Activated CD4-positive, CD25-positive, alpha-beta regulatory T cell treated with anti-CD3 and anti-CD28 coated beads, Interleukin-2, amount 50 U/mL, for 24 hours (primary cell): ENCODE data around the gene ARF1.
A peak's percentile ranks its signal among the peaks of the same experiment; 100 is the strongest.

Source experiments
- ATAC-seq, 2 donors: fragments of 150-1000 bp; cut with Tn5 transposase; one replicate each; pipeline ENCODE4 v1.10.0; 2021; ENCODE audit warnings: mild to moderate bottlenecking in 1 of 2, moderate library complexity in 1 of 2

Gene ARF1

DNA sequence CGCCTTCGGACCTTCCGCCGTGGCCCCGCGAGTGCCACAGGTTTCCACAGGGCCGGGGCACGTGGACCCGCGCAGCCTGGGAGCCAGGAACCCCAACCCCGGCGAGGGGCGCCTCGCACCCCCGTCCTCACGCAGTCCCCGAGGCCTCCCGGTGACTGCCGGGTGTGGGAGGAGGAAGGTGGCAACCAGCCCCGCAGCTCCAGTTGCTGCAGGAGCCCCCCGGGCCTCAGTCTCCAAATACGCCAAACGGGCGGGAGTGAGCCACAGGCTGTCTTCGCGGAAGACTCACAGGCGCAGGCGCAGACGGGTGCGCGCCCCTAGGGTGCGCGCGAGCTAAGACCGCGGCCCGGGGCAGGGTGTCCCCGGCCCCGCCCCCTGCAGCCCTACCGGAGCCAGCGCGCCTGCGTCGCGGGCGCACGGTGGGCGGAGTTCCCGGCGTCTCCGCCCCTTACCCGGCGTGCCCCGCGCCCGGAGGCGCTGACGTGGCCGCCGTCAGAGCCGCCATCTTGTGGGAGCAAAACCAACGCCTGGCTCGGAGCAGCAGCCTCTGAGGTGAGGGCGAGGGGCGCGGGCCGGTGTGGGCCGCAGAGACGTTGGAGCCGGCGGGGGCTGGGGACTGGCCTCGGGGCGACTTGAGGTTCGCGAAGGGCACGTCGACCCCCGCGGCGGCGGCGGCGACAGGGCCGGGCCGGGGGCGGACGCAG lies at the start of gene ARF1:
TSS of gene ARF1 (plus strand) at position 495 of the 704 bp plus-strand sequence. CDS start 14,407 bp downstream, outside the sequence.
- peak; percentile 79 to 88 for ATAC-seq

DNA sequence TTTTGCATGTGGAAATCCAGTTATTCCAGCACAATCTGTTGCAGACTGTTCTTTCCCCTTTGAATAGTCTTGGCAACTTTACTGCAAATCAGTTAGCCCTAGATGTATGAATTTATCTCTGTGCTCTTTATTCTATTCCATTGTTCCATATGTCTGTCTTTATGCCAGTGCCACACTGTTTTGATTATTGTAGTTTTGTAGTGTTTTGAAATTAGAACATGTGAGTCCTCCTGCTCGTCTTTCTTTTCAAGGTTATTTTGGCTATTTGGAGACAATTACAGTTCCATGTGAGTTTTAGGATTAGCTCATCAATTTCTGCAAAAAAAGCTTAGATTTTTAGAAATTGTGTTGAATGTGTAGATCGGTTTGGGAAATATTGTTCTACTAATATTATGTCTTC lies 49.1 kb upstream of the ARF1 start:
- no peak for ATAC-seq

DNA sequence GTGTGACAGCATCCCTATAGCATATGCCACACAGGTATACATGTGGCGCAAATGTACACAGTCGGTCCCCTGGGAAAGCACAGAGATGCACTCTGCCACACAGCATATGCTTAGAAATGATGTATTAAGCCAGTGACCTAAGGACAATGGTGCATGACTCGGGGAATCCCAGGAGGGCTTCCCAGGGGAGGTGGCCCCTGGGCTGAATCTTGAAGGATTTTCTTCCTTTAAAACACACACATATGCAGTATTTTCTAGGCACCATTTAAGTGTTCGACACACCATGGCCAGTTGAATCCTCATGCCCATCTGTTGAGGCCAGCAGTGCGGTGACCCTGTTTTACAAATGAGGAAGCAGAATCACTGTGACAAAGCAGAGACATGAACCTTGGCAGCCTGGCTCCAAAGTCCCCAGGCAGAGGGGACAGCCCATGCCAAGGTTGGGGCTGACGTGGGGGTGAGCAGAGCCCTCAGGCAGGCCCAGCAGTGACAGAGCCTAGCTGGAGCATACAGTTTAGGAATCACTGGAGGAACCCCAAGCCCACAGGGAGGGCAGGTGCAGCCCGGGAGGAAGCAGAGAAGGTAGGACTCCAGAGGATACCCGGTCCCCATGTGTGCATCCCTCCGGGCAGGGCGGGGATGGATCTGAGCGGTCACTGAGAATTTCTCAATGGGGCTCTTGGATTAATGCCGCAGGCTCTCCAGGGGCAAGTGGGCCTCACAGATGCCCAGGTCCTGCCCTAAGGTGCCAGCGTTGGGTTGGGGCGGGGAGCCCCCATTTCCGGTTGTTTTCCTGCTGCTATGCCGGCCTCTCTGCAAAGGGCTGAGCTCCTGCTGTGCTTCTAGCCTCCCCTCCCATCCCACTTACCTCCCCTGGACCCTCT lies 47.3 kb upstream of the ARF1 start:
- ATAC-seq, result no peak

DNA sequence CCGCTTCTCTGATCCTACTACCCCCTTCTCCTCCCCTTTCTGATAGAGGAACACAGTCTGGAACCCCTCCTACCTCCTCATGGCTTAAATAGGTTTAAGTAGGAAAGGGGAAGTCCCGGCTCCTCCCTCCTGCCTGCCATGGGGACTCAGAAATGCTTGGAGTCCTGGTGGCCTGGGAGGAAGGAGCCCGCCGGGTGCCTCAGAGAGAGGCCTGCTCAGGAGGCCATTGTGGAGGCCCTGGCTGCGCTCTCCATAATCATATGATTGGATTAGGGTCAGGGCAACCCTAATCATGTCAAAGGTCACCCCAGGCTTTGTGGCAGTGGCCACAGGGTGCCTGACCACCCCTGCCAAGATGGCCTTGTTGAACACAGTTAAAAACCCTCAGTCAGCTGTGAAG lies 46.7 kb upstream of the ARF1 start:
- no peak for ATAC-seq

DNA sequence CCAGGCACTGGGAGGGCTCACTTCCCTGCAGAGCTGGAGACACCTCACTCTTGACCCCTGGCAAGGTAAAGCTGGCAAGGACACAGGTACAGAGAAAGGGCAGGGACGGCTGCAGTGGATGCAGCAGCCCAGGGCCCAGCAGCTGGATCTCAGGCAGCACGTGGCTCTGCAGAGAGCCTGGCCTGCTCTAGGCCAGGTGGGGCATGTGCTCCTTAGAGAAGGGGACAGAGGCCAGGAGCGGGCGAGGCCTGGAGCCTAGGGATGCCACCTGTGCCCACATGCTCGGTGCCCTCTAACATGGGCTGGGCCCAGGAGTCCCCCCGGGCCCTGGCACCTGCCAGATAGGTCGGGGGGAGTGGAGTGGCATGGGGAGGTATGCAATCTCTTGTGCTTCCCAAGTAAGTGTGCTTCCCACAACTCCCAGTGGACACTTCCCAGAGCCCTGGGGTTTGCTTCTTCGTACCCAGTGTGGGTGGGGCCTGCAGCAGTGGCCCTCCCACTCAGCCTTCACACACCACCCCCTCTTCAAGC lies 45.7 kb upstream of the ARF1 start:
- ATAC-seq, result no peak

DNA sequence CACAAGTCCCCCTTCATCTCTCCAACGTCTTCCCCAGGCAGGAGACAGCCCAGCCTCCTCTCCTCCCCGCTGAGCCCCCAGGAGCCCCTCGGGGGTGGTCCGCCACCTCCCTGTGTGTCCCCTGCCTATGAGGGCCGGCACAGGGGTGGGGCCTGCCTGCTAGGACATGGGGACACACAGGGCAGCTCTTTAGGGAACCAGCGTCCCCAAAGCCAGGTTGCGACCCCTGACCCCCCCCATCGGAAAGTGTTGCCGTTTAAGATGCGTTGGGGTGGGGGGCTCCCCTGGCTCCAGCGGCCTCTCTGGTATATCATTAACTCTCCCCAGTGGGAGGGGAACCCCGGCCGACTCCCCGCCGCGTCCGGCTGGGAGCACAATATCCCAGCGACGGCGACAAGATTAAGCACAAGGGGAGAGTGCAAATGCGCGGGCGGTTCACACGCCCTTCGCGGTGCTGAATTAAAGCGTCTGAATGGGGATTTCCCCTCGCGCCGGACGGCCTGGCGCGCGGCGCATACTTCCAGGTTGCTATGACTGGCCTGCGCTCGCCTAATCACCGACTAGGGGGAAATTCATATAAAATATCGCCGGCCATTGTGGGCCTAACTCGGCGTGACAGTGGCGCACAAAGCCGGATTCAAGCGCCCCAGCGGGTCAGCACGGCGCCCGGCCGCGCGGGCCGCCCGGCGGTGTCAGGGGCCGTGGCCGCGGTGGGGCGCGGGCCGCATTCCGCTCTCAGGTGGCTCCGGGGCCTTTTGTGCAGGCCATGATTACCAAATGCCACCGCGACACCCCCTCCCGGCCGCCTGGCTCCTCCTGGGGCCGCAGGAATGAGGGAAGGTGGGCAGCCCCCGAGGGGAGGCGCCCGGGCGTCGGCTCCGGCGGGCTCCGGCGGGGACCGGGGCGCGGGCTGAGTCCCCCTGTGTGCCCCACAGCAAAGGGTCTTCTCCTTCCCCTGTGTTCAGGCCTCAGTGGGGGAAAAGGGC lies 44.8 kb upstream of the ARF1 start:
- ATAC-seq, result peak; percentile 64 to 90

DNA sequence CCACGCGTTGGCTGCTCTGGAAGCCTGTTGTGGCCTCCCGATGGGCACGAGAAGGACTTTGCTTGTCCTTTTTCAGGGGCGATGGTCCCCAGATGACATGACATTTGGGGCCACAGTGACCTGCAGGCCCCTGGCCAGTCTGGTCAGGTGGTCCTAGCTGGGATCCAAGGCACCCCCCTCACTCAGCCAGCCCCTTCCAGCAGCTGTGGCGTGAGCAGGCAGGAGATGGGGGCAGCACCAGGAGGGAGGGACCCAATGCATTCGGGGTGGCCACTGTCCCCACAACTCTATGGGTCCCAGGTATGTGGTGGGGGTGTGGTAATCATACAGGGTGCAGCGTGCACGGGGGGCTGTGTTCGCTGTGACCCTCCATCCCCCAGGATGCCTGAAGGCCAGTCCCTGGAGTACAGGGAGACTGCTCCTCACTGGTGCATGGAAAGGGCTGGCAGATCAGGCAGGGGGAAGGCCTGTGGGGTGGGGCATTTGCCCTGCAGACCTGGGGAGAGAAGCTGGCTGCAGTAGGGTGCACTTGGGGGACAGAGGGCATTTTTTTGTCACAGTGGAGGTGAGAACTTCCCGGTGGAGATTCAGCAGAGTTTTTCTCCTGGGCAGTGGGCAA lies 44.0 kb upstream of the ARF1 start:
- no peak for ATAC-seq

DNA sequence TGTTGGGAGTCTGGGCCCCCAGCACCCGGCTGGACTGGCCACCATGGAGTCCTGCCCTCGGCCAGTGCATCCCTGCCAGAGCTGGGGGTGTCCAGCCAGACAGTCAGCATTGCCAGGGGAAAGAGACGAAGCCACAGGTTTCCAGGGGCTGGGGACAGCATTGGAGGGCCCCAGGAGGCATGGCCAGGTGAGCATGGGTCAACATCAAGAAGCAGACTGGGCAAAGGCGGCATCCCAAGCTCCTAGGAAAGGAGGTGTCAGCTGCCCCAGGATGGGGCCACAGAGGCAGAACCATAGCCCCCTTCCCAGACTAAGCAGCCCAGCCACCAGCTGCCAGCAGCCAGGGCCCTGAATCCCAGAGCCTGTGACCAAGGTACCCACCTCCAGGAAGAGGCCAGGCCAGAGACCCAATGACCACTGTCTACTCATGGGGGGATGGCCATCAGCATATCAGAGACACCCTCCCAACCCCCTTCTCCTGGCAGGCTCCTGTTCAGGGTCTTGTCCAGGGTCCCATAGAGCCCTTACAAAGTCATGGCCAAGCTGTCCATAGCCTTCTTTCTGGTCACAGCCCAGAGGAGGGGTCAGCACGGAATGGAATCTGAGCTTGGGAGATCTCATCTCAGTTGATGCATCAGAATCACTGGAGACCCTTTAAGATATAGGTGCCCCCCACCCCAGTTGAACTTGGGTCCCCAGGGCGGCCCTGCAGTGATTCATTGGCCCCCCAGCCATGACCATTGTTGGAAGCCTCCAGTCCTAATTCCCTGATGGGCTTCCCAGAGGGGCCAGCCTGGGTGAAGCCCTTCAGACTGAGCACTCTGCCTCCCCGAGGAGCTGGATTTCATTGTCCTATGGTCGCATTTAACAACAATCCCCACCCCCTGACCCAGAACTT lies 43.3 kb upstream of the ARF1 start:
- no peak for ATAC-seq

DNA sequence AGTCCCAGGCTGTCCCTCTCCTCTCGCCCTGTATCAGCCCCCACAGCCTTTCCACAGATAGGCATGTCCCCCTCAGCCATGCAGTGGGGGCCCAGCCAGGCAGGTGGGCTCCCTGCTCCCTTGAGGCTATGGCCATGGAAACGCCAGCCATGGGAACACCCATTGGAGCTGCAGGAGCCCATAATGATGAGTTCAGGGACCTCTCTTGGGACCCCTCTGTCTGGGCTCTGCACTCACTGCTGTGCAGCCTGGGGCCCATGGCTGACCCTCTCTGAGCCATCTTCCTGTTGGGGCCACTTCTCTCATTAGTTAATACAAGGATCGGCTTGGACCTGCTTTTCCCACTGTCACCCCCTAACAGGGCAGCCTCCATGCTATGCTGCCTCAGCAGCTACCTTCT lies 42.5 kb upstream of the ARF1 start:
- ATAC-seq, result no peak

DNA sequence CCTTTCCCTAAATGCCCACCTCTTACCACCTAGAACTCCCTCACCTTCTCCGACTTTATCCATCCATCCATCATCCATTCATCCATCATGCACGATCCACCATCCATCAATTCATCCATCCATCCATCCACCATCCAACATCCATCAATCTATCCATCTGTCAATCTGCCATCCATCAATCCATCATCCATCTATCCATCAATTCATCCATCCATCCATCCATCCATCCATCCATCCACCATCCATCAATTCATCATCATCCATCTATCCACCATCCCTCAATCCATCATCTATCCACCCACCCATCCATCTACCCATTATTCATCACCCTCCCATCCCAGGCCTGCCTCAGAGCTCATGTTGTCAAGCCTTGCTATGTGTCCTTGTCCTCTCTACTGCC lies 41.2 kb upstream of the ARF1 start:
- ATAC-seq, result no peak

DNA sequence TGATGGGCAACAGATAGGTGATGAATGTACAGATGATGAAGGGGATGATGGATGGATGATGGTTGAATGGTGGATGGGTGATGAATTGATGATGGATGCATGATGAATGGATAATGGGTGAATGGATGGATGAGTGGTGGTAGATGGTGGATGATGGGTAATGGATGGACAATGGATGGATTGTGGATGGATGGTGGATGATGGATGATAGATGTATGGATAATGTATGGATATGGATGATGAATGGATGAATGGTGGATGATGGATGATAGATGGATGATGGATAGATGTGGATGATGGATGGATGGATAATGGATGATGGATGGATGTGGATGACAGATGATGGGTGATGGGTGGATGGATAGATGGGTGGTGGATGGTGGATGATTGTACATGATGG lies 40.0 kb upstream of the ARF1 start:
- ATAC-seq, result no peak

DNA sequence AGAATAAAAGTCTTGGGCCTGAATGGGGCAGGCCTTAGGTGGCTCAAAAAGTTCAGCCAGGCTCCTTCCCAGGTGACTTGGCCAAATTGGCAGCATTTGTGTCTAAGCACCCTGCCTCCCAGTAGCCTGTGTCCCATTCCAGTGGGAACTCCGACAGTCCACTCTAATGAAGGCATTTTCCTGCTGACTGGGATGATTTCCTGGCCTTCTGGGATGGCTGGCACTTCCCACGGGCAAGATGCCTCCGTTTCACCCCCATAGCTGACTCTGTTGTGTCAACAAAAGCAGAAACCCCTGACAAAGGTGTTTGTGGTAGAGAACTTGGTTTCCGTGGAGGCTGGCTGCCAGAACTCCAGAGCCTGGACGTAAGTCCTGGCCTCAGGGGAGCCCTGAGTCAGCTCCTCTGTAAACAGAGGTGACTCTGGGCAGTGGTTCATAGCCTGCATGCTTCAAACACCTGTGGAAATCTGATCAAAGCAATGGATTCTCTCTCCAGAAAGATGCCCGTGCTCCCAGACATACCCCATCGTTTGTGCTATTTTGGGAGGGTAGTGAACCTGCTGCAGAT lies 39.1 kb upstream of the ARF1 start:
- ATAC-seq, result no peak

DNA sequence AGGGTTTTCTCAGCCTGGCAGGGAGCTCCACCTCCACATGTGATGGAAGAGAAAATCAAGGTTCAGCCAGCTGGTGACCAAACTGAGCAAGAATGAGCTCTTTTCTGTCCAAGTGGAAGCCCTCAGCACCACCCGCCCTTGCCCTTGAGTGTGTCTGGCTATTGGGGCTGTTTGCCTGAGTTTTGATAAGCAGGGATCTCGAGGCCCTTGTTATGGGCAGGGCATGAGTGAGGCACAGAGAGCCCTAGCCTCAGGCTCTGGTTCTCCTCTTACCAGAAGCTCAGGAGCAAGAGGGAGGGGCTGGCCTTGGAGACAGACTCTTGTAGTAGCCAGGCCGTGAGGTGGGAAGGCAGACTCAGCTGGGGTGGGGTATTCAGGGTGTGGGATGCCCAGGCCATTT lies 37.5 kb upstream of the ARF1 start:
- ATAC-seq, result no peak

DNA sequence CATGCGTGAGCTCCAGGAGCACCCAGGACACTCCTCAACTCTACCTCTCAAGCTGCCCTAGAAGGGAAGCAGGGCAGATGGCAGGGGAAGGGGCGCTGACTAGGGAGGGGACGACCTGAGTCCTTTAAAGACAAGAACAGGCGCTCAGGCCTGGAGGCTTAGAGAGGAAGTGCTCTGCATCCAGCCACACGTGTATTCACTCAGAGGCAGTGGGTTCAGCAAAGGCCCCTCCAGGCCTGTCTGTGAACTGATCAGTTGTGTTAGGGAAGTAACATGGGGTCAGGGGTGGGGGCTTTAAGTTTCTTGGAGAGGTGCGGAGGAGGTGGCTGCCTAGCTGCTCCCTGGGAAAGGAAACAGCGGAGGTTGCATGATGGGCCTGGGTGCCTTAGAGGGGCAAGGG lies 37.1 kb upstream of the ARF1 start:
- ATAC-seq, result no peak

DNA sequence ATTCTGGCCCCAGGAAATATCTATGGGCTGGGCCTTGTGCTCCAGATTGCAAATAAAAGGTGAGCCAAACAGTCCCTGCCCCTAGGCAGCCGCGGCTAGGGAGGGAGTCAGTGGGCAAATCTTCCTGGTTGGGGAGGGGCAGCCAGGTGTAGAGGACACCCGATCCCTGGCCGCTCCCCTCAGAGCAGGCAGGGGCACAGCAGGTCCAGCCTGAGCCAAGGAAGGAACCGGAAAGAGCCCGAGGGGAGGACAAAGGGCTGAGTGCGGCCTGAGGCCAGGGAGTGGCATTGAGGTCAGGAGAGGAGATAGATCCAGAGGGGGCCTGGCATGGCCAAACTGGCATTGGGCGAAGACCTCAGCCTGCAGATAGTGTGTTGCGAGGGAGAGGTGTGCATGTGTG lies 36.6 kb upstream of the ARF1 start:
- no peak for ATAC-seq

DNA sequence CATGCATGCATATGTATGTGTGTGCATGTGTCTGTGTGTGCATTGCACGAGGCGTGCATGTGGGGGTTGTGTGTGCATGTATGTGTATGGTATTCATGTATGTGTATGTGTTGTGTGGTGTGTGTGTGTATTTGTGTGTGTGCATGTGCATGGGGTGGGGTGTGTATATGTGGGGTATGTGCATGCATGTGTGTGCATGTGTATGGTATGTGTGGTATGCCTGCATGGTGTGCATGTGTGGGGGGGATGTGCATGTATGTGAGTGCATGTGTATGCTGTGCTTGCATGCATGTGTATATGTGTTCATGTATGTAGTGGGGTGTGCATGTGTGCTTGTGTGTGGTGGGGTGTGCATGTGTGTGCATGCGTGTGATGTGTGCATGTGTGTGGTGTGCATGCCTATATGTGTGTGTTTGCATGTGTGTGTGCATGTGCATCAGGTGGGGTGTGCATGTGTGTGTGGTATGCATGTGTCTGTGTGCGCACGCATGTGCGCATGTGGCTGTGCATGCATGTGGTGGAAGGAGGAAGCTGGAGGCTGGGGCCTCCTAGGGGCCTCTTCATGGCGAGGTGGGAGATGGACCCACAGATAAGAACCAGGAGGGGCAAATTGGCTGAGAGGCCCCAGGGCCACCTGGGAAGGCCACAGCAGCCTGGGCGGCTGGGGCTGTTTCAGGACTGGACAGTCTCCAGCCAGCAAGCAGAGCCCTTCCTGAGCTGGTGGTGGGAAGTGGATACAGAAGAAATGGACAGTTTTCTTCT lies 35.9 kb upstream of the ARF1 start:
- ATAC-seq, result no peak

DNA sequence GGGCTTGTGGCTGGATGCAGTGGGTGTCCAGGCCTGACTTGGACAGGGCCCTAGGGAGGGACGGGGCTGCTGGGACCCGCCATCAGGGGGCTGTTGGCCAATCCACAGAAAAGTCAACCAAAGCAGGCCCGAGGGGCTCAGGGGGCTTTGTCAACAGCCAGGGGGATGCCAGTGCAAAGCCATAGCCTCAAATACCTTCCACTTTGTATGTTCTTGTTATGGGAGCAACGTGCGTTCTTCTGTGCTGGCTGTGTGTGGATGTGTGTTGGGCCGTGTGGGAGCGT lies 35.4 kb upstream of the ARF1 start:
- ATAC-seq, result no peak

DNA sequence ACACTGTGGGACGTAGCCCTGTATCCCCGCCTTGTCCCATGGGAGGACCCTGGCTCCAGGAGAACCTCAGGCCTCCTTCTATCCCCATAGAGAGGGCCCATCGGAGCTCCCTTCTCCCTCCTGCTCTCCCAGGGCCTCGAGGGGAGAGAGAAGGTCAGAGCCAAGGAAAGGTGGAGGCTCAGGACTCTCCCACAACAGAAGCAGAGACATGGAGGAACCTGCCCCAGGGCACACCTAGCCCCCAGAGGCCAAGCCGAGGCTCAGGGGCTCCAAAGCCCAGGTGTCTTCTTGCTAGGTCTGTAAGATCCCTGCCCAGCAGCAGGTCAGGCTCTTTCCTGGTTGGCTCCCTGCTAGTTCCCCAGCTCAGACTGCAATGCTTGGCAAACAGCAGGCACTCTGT lies 34.4 kb upstream of the ARF1 start:
- no peak for ATAC-seq

DNA sequence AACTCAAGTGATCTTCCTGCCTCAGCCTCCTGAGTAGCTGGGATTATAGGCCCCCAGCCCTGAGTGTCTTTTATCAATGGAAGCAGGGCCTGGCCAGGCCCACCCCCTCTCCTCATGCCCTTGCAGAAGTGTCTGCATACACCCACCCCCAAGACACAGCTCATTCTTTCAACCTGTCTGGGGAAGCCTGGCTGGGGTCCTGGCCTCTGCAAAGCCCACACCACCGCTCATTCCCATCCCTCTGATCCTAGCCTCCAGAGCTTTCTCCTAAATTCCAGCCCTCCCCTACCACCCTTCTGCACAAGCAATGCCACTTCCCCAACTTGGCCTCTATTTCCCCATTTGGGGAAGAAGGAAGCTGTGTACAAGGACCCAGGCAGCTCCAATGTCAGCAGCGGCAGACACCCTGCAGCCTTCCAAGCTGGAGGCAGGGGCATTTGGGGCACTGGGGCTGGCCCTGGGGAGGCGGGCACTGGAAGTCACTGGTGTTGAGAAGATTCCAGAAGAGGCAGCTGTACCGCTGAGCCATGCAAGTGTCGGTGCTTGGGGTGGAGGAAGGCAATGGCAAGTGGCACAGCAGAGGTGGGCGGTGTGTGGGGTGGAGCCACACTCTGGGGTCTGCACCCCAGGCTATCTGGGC lies 33.7 kb upstream of the ARF1 start:
- no peak for ATAC-seq
